WTC11 (cell line): ENCODE measurements around the gene BLOC1S1. TPM values are rescaled to one million over a fixed set of nuclear protein-coding genes. Genes with fewer than 3 reads are reported as not detected.

Source experiments
- AR ChIP-seq: fragments of 250-450 bp; sonication (Bioruptor Pico); IDR thresholded peaks from 2 replicates; pipeline ENCODE4 v1.9.0; 2021; ENCODE audit warnings: mild to moderate bottlenecking
- ATF1 ChIP-seq: sonication (generic); formaldehyde crosslinking; IDR thresholded peaks from 2 replicates; pipeline ENCODE4 v1.8.1; 2023; ENCODE audit warnings: mild to moderate bottlenecking, moderate library complexity, missing genetic modification reagents
- CDX4 ChIP-seq: fragments of 250-450 bp; sonication (Bioruptor Pico); IDR thresholded peaks from 2 replicates; pipeline ENCODE4 v1.9.0; 2021; ENCODE audit warnings: moderate library complexity, mild to moderate bottlenecking, inconsistent platforms, borderline replicate concordance
- E2F1 ChIP-seq: sonication (generic); formaldehyde crosslinking; IDR thresholded peaks from 2 replicates; pipeline ENCODE4 v1.8.0; 2022; ENCODE audit warnings: mild to moderate bottlenecking, missing genetic modification reagents
- ESRRA ChIP-seq: sonication (generic); formaldehyde crosslinking; IDR thresholded peaks from 2 replicates; pipeline ENCODE4 v1.8.1; 2022; ENCODE audit warnings: mild to moderate bottlenecking, missing genetic modification reagents, borderline replicate concordance
- GABPB1 ChIP-seq: sonication (generic); formaldehyde crosslinking; IDR thresholded peaks from 2 replicates; pipeline ENCODE4 v1.8.1; 2023; ENCODE audit warnings: mild to moderate bottlenecking, missing genetic modification reagents
- HMGXB4 ChIP-seq: sonication (generic); formaldehyde crosslinking; IDR thresholded peaks from 2 replicates; pipeline ENCODE4 v1.8.1; 2023; ENCODE audit warnings: mild to moderate bottlenecking, moderate library complexity, missing genetic modification reagents
- KAT7 ChIP-seq: sonication (generic); formaldehyde crosslinking; IDR thresholded peaks from 2 replicates; pipeline ENCODE4 v1.8.1; 2023; ENCODE audit warnings: missing genetic modification reagents, mild to moderate bottlenecking, borderline replicate concordance
- NFE2L1 ChIP-seq: sonication (generic); formaldehyde crosslinking; IDR thresholded peaks from 2 replicates; pipeline ENCODE4 v1.8.1; 2023; ENCODE audit warnings: missing genetic modification reagents
- PRDM15 ChIP-seq: sonication (generic); formaldehyde crosslinking; IDR thresholded peaks from 2 replicates; pipeline ENCODE4 v1.8.0; 2022; ENCODE audit warnings: missing genetic modification reagents
- PREB ChIP-seq: sonication (generic); formaldehyde crosslinking; IDR thresholded peaks from 2 replicates; pipeline ENCODE4 v1.8.1; 2022; ENCODE audit warnings: mild to moderate bottlenecking, missing genetic modification reagents, moderate library complexity, borderline replicate concordance
- TP53 ChIP-seq: sonication (generic); formaldehyde crosslinking; IDR thresholded peaks from 2 replicates; pipeline ENCODE4 v1.8.1; 2023; ENCODE audit warnings: mild to moderate bottlenecking, missing genetic modification reagents
- ZMAT4 ChIP-seq: fragments of 250-450 bp; sonication (Bioruptor Pico); IDR thresholded peaks from 2 replicates; pipeline ENCODE4 v1.9.0; 2021; ENCODE audit warnings: mild to moderate bottlenecking
- ZNF317 ChIP-seq: sonication (generic); formaldehyde crosslinking; IDR thresholded peaks from 2 replicates; pipeline ENCODE4 v1.8.1; 2023; ENCODE audit warnings: low read depth, mild to moderate bottlenecking, moderate library complexity, missing genetic modification reagents, borderline replicate concordance
- ZNF423 ChIP-seq: fragments of 250-450 bp; sonication (Bioruptor Pico); IDR thresholded peaks from 2 replicates; pipeline ENCODE4 v2.1.2; 2022; ENCODE audit warnings: mild to moderate bottlenecking, moderate library complexity
- ZNF512 ChIP-seq: sonication (generic); formaldehyde crosslinking; IDR thresholded peaks from 2 replicates; pipeline ENCODE4 v1.8.1; 2022; ENCODE audit warnings: missing genetic modification reagents, borderline replicate concordance
- ZNF532 ChIP-seq: fragments of 250-450 bp; sonication (Bioruptor Pico); IDR thresholded peaks from 2 replicates; pipeline ENCODE4 v1.9.0; 2021; ENCODE audit warnings: mild to moderate bottlenecking, borderline replicate concordance
- ZNF671 ChIP-seq: fragments of 250-450 bp; sonication (Bioruptor Pico); IDR thresholded peaks from 2 replicates; pipeline ENCODE4 v1.8.0; 2021; ENCODE audit warnings: mild to moderate bottlenecking
- total RNA-seq: library from RNA; stranded (reverse); gene quantifications from 3 replicates; pipeline ENCODE4 v1.2.3, GENCODE V29; 2021

The BLOC1S1 gene
- total RNA-seq, 1 experiment from 2014 or later: 81.9 TPM

- TF ChIP-seq AR (no peak), TP53 (no peak), KAT7 (no peak), ZNF317 (CRISPR knock-in tag) (no peak), ZNF671 (no peak), E2F1 (CRISPR knock-in tag) (no peak), CDX4 (CRISPR knock-in tag) (no peak), HMGXB4 (CRISPR knock-in tag) (peak; percentile 51; the same call in 1 of the 2 replicates), PREB (CRISPR knock-in tag) (no peak), GABPB1 (CRISPR knock-in tag) (0 out of 2 replicates have a peak, but pooled peaks have one; percentile 37), ZNF423 (no peak), ZNF512 (CRISPR knock-in tag) (no peak), ESRRA (CRISPR knock-in tag) (no peak), NFE2L1 (CRISPR knock-in tag) (no peak; the same call in 1 of the 2 replicates), ATF1 (CRISPR knock-in tag) (0 out of 2 replicates have a peak, but pooled peaks have one; percentile 35), ZMAT4 (CRISPR knock-in tag) (no peak), ZNF532 (CRISPR knock-in tag) (no peak), PRDM15 (CRISPR knock-in tag) (no peak)
Measured at GRCh38 chr12:55728939-55729818, 13.3 kb downstream of the BLOC1S1 start, which contains the start of gene CD63 (continued).
